HG02870 (cell line): ENCODE data around the gene VCP.
"Not testable (repeated sequence)": the region's sequence is repeated elsewhere in the genome, so short reads cannot be mapped to it uniquely, and the experiment has no call there.

Experiments
- ATAC-seq: cut with Tn5 transposase; IDR thresholded peaks from one replicate; pipeline ENCODE4 v1.9.1; 2021; ENCODE audit warnings: mild to moderate bottlenecking, moderate library complexity; ENCODE audit not compliant: unreplicated experiment

The VCP gene

DNA sequence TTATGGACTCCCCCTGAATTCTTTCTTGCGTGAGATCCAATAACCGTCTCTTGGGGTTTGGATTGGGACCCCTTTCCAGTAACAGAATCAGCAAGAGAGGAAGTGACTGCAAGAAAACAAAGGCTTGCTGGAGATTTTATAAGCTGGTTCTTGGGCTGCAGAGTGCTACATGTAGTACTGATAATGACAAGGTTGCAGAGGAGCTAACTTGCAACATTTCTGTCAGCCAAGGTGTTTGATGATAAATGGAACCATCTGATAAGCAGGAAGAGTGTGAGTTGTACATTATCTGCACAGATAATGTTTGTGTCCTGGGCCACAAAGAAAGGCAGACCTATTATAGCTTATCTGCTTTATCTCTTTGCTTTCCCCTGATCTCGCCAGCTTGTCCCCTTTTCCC lies 45.8 kb downstream of the VCP start:
- no peak for ATAC-seq

- ATAC-seq, result not testable (repeated sequence)
These were observed 49.0 kb downstream of the VCP start for GRCh38 chr9:35023443-35023842.

DNA sequence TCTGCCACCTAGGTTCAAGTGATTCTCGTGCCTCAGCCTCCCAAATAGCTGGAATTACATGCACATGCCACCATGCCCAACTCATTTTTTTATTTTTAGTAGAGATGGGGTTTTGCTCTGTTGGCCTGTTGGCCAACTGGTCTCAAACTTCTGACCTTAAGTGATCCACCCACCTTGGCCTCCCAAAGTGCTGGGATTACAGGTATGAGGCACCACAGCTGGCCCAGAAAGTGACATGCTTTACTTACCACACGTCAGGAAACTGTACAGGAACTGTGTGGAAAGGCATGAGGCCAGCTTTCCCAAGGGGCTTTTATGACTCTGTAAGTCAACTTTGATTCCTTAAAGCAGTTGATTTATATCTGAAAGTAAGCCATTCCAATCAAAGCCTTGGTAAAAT lies 57.9 kb downstream of the VCP start:
- no peak for ATAC-seq

GRCh38 chr9:35010351-35010958 lies 62.0 kb downstream of the VCP start:
- ATAC-seq, result no peak
